ENCODE results near the gene LPCAT2. TPM values are rescaled to one million over a fixed set of nuclear protein-coding genes. Genes with fewer than 3 reads are reported as not detected.

Gene LPCAT2
- total and polyA plus RNA-seq, 2 of the 13 experiments (the other 11 are each of a cell fraction or from before 2014, with no cell fraction given) = 9.9 to 17.6 TPM

GRCh38 chr16:55502801-55503366 lies 6.0 kb upstream of the LPCAT2 start (continued):
- TF ChIP-seq MED8 (CRISPR knock-in tag; IDR thresholded peaks at IDR 0.05; ENCODE audit: insufficient replicate concordance) = no peak
- TF ChIP-seq ZNF513 (CRISPR knock-in tag; conservative IDR thresholded peaks at IDR 0.05) = no peak
- TF ChIP-seq ZNF576 (CRISPR knock-in tag; IDR thresholded peaks at IDR 0.05) = no peak
- TF ChIP-seq ZNF326 (CRISPR knock-in tag; IDR thresholded peaks at IDR 0.05; ENCODE audit: borderline replicate concordance) = no peak
- no peak for TF ChIP-seq DNMT3B (CRISPR knock-in tag; conservative IDR thresholded peaks at IDR 0.05)
- TF ChIP-seq MEIS2 (CRISPR knock-in tag; IDR thresholded peaks at IDR 0.05) = no peak
- TF ChIP-seq ZGPAT (CRISPR knock-in tag; IDR thresholded peaks at IDR 0.05) = peak; percentile 44; the same call in 1 of the 2 replicates
- no peak for TF ChIP-seq MEF2D (CRISPR knock-in tag; IDR thresholded peaks at IDR 0.05)
- no peak for TF ChIP-seq ZHX2 (IDR thresholded peaks at IDR 0.05; ENCODE audit: low read depth)
- TF ChIP-seq ZHX2 (CRISPR knock-in tag; IDR thresholded peaks at IDR 0.05; ENCODE audit: borderline replicate concordance) = no peak
- TF ChIP-seq MZF1 (CRISPR knock-in tag; IDR thresholded peaks at IDR 0.05; ENCODE audit: borderline replicate concordance) = no peak
- TF ChIP-seq AHR (CRISPR knock-in tag; IDR thresholded peaks at IDR 0.05) = no peak
- TF ChIP-seq MXD1 (CRISPR knock-in tag; IDR thresholded peaks at IDR 0.05) = no peak
- TF ChIP-seq ZBTB43 (CRISPR knock-in tag; conservative IDR thresholded peaks at IDR 0.05) = no peak
- no peak for TF ChIP-seq E2F1 (CRISPR knock-in tag; IDR thresholded peaks at IDR 0.05)
- TF ChIP-seq ZNF180 (CRISPR knock-in tag; IDR thresholded peaks at IDR 0.05; ENCODE audit: borderline replicate concordance, low read depth) = no peak
- TF ChIP-seq ZNF543 (CRISPR knock-in tag; IDR thresholded peaks at IDR 0.05) = no peak

Data from HepG2 (cell line).